ENCODE results near the gene RAB11FIP4.

The RAB11FIP4 gene

DNA sequence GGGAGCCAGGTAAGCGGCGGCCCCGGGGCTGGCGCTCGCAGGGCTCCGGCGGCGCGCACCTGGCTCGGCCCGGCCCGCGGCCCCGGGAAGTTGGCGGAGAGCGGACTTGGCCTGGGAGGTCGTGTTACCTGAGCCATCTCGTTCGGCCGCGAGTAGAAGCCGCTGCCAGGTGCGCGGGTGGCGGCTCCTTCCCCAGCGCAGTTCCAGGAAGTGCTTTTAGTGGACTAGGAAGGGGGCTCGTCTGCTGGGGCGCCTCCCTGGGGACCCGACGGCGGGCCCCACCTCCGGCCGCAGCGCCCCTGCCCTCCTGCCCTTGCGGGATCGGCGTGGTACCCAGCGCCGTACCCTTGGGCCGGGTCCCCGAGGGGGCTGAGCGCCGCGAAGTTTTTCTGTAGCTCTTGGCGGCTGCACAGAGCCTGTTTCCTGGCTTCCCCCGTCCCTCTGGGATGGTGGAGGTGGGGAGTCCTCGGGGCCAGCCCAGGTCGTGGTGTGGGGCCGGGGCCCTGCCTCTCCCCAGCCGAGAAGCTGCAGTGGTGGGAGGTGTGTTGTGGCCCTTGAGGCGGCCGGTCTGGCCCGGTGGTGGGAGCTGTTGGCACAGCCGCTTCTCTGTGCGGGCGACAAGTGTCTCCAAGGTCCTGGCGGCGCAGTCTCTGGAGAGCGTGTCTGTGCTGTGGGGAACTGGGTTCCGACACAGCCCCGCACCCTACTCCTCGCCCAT lies 96.9 kb downstream of the RAB11FIP4 start:
- H3K4me2 ChIP-seq (ENCODE audit: low read length) = peak overlapping the region; percentile 77

GRCh38 chr17:31488982-31489294 lies 97.5 kb downstream of the RAB11FIP4 start:
- Histone ChIP-seq H3K36me3 (ENCODE audit: control insufficient read depth, low read length) (no peaks in the 10 kb centered on the region), H3K9me2 (replicated peaks; ENCODE audit: control insufficient read depth, low read length) (no peaks in the 10 kb centered on the region), H3K4me2 (ENCODE audit: low read length) (peak overlapping the region; percentile 77), H3K27me3 (ENCODE audit: control insufficient read depth, low read length) (no peaks in the 10 kb centered on the region), H4K20me1 (ENCODE audit: control insufficient read depth, insufficient read depth, low read depth, low read length) (no peaks in the 10 kb centered on the region), H3K4me1 (ENCODE audit: control insufficient read depth, low read length) (peaks cover 63% of the 10 kb centered on the region), H3F3A (ENCODE audit: control insufficient read depth, insufficient read depth) (peaks cover 7% of the 10 kb centered on the region), H3K4me3 (ENCODE audit: low read length) (peak overlapping the region; percentile 92), H3K27ac (ENCODE audit: low read depth, low read length) (no peak overlapping the region), H3K9me3 (ENCODE audit: control insufficient read depth, insufficient read depth, low read length) (no peaks in the 10 kb centered on the region), H3K79me2 (ENCODE audit: control insufficient read depth, low read length) (peaks cover 57% of the 10 kb centered on the region)
- TF ChIP-seq, protein P1, sequence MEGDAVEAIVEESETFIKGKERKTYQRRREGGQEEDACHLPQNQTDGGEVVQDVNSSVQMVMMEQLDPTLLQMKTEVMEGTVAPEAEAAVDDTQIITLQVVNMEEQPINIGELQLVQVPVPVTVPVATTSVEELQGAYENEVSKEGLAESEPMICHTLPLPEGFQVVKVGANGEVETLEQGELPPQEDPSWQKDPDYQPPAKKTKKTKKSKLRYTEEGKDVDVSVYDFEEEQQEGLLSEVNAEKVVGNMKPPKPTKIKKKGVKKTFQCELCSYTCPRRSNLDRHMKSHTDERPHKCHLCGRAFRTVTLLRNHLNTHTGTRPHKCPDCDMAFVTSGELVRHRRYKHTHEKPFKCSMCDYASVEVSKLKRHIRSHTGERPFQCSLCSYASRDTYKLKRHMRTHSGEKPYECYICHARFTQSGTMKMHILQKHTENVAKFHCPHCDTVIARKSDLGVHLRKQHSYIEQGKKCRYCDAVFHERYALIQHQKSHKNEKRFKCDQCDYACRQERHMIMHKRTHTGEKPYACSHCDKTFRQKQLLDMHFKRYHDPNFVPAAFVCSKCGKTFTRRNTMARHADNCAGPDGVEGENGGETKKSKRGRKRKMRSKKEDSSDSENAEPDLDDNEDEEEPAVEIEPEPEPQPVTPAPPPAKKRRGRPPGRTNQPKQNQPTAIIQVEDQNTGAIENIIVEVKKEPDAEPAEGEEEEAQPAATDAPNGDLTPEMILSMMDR (IDR thresholded peaks at IDR 0.05; ENCODE audit: low read depth, low read length, poor library complexity, severe bottlenecking) = no peak
- no peak for TF ChIP-seq EZH2phosphoT487 (IDR thresholded peaks at IDR 0.05; ENCODE audit: borderline replicate concordance, low read length)

More for the DNA sequence above, 96.9 kb downstream of the RAB11FIP4 start:
- no peaks in the 10 kb centered on the region for H3K9me3 ChIP-seq (ENCODE audit: control insufficient read depth, insufficient read depth, low read length)
- TF ChIP-seq, protein P1 (IDR thresholded peaks at IDR 0.05; ENCODE audit: low read depth, low read length, poor library complexity, severe bottlenecking) = no peak
- TF ChIP-seq EZH2phosphoT487 (IDR thresholded peaks at IDR 0.05; ENCODE audit: borderline replicate concordance, low read length) = no peak
- H3K36me3 ChIP-seq (ENCODE audit: control insufficient read depth, low read length) = no peaks in the 10 kb centered on the region
- H3K9me2 ChIP-seq (replicated peaks; ENCODE audit: control insufficient read depth, low read length) = no peaks in the 10 kb centered on the region
- peaks cover 2% of the 10 kb centered on the region; the same call in 1 of the 2 replicates for H3F3A ChIP-seq (ENCODE audit: control insufficient read depth, insufficient read depth)
- no peaks in the 10 kb centered on the region for H4K20me1 ChIP-seq (ENCODE audit: control insufficient read depth, insufficient read depth, low read depth, low read length)
- peaks cover 52% of the 10 kb centered on the region for H3K79me2 ChIP-seq (ENCODE audit: control insufficient read depth, low read length)
- 0 out of 2 replicates have a peak overlapping the region, but pooled peaks have one; percentile 9 for H3K27ac ChIP-seq (ENCODE audit: low read depth, low read length)
- peaks cover 58% of the 10 kb centered on the region for H3K4me1 ChIP-seq (ENCODE audit: control insufficient read depth, low read length)
- peak overlapping the region; percentile 92 for H3K4me3 ChIP-seq (ENCODE audit: low read length)
- H3K27me3 ChIP-seq (ENCODE audit: control insufficient read depth, low read length) = no peaks in the 10 kb centered on the region

DNA sequence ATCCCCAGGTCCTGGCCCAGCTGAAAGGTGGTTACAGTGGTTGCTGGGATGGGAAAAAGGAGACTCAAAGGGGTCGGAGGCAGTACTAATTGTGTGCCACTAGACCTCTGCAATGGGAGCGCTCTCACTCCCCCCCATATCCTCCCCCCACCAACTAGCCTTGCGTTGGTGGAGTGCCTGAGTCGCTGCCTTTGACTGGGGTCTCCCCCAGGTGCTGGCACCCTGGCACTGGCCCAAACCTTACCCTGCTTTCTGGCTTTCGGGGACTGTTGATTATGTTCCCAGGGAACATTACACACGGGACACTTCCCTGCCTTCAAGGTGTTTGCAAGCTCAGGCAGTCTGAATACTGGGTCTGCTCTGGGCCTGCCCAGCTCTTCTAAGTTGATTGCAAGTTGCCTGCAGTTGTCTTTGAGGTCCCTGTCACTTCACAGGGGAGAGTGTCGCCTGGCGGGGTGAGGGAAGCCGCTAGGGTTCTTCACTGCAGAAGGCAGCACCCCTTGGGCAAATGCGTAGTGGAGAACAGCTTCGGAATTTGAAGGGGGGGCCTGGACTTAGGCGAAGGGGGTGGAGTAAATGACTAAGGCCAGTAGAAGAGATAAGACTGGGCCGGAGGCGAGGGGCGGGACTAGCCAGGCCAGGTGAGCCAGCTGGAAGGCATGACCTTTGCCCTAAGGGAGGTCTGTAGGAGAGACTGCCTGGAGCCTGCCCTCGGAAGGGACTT lies 98.0 kb downstream of the RAB11FIP4 start:
- Histone ChIP-seq H3K36me3 (ENCODE audit: control insufficient read depth, low read length) (no peaks in the 10 kb centered on the region), H3K27ac (ENCODE audit: low read depth, low read length) (no peak overlapping the region), H3K27me3 (ENCODE audit: control insufficient read depth, low read length) (no peaks in the 10 kb centered on the region), H3K4me1 (ENCODE audit: control insufficient read depth, low read length) (peaks cover 67% of the 10 kb centered on the region), H3F3A (ENCODE audit: control insufficient read depth, insufficient read depth) (peaks cover 8% of the 10 kb centered on the region), H3K9me3 (ENCODE audit: control insufficient read depth, insufficient read depth, low read length) (no peaks in the 10 kb centered on the region), H4K20me1 (ENCODE audit: control insufficient read depth, insufficient read depth, low read depth, low read length) (no peaks in the 10 kb centered on the region), H3K9me2 (replicated peaks; ENCODE audit: control insufficient read depth, low read length) (no peaks in the 10 kb centered on the region), H3K4me2 (ENCODE audit: low read length) (peak overlapping the region; percentile 77), H3K79me2 (ENCODE audit: control insufficient read depth, low read length) (peaks cover 58% of the 10 kb centered on the region), H3K4me3 (ENCODE audit: low read length) (peak overlapping the region; percentile 92)
- TF ChIP-seq EZH2phosphoT487 (IDR thresholded peaks at IDR 0.05; ENCODE audit: borderline replicate concordance, low read length) = no peak
- TF ChIP-seq, protein P1 (IDR thresholded peaks at IDR 0.05; ENCODE audit: low read depth, low read length, poor library complexity, severe bottlenecking) = no peak
